Ureter (tissue), 1 donor: ENCODE results near the gene MYRIP. TPM values are rescaled to one million over a fixed set of nuclear protein-coding genes. Genes with fewer than 3 reads are reported as not detected.

ENCODE experiments used
- DNase-seq: peaks from one replicate; pipeline ENCODE4 v3.0.0-alpha.2; 2020; ENCODE audit warnings: low spot score
- total RNA-seq: library from RNA; stranded (reverse); gene quantifications from one replicate; pipeline ENCODE4 v1.2.4, GENCODE V29; 2023
- donor health status: DM: yes; HTN: yes; CAD: no.

The MYRIP gene
- total RNA-seq, 1 donor from 2014 or later: 4.8 TPM

DNA sequence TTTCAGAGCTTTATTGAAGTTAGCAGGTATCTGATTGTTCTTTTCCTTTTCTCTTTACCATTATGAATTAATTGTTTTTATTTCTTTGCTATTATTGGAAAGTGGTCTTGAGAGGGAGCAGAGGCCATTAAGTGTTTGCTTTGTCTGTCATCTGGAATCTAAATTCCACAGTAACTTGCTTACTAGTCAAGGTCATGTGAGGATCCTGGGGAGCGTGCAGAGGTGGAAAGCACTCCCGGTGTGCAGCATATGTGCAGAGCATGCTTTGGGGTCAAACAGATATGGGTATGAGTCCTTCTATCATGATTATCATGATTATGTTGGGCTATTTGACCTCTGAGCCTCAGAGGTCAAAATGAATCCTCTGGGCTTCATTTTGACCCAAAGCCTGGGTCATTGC, 96.4 kb downstream of the MYRIP start:
- no peak for DNase-seq

GRCh38 chr3:39907981-39908380, 98.6 kb downstream of the MYRIP start:
- DNase-seq: no peak

- no peak for DNase-seq
Observed at GRCh38 chr3:39910135-39910534, 100.7 kb downstream of the MYRIP start.

GRCh38 chr3:39910826-39911464, 101.5 kb downstream of the MYRIP start:
- DNase-seq: no peak

DNA sequence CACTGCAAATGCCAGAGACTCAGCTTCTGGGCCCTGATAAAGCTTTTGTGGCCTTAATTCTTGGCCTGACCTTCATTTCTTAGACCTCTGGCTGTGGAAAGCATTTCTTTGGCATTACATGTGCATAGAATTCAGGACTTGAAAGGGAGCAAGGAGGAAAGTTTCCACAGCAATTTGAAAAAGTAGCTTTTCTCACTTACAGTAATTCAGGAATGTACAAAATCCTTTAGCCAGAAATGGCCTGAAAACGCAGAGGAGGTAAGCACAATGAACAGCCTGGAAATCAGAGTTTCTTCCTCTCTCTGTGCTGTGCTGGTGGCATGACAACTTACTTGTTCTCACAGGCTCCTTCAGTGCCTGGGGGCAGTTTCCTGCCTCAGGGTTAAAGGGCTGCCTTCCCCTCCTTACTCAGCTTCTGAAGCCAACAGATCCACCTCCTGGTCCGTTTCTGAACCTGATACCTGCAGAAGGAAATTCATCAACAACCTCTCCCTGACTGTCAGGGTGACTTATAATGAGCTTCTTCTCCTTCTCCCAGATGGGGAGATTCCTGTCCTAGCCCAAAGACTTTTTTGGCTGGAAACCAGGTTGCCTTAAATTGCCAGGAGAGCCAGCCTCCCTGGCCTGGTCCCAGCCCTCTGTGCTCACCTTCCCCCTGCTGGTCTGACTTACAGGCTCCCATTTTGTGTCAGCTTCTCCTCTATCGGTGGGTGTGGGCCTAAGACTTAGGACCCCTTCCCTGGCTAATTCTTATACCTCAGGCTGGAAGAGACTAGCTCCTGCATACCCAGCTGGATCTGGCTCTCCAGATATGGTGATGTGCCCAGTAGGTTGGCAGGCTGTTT, 102.3 kb downstream of the MYRIP start:
- DNase-seq: no peak

DNA sequence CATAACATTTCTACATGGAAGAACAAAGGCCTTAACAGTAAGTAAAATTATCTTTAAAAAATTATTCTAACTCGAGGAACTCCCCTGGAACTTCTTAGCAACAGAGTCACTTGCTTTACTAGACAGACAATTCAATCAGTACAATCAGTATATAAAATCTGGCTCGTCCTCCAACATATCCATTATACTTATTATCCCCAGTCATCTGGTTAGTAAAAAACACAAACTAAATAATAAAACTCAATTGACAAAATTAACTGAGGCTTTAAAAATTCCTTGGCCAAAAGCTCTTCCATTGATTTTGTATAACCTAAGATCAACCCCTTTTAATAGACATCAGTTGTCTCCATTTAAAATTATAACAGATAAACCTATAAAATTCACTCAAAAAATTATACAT, 105.6 kb downstream of the MYRIP start:
- DNase-seq: no peak

DNA sequence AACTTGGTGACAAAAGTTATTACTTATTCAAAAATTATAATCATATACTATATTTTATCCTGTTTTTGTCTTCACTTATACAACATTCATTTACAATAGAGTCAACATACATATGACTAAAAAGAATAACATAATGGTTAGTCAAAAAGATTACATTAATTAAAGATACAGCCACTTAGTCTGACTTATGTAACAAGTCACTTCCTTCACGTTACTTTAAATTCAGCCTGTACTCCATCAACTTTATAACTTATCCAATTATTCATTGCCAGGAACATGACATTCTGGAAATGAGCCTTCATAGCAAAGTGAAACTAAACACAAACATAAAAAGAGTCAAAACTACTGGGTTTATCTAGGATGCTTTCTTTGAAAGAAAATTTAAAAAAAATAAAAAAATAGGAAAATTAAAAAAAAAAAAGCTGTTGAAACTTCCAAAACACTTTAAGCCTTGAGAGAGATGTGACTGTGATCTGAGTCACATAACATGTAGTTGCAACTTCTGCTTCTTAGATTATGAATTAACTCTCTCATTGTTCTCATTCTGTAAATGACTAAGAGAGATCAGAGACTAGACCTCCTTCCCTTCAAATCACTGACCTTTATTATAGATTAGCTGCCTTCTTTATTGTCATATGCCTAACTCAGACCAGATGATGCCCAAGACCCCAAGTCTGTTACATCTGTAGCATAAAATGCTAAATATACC, 107.8 kb downstream of the MYRIP start:
- DNase-seq: no peak

- DNase-seq: no peak
Observed at GRCh38 chr3:39919281-39919680, 109.9 kb downstream of the MYRIP start.

DNA sequence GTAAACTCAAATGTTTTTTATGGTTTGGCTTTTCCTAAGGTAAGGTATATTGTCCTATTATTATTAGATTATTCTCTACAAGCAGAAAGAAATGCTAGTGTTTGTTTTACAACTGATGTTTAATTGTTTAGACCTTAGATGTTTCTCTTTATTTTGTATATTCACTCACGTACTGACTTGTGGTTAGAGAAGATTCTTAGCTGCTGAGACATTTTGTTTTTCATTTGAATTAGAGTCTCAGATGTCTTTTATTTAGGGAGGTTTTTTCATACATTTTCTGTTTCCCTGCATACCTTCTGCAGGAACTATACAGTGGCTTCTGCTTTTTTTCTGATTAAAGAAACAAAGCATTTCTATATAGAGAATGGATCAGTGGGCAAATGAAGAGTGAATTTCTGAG, 110.9 kb downstream of the MYRIP start:
- no peak for DNase-seq

- no peak for DNase-seq
Observed at GRCh38 chr3:39927479-39927878, 118.1 kb downstream of the MYRIP start.

GRCh38 chr3:39933986-39934693, 124.7 kb downstream of the MYRIP start:
- no peak for DNase-seq

DNA sequence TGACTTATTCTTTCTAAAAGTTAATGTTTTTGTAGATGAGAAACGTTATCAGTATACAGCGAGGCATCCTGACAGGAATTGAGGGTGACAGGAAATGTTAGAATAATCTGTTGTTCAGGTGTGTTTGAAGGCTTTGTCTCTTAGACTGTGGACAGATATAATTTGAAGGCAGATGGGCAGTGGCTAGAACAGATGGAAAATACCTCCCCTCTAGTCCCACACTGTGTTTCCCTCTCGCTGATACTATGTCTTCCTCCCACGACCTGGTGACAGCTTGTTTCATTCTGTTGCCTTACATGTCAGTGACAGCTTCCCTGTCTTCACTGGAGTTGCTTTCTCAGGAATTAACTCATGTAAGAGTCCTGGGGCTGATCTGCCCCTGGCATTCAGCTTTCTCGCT, 125.3 kb downstream of the MYRIP start:
- DNase-seq: no peak

DNA sequence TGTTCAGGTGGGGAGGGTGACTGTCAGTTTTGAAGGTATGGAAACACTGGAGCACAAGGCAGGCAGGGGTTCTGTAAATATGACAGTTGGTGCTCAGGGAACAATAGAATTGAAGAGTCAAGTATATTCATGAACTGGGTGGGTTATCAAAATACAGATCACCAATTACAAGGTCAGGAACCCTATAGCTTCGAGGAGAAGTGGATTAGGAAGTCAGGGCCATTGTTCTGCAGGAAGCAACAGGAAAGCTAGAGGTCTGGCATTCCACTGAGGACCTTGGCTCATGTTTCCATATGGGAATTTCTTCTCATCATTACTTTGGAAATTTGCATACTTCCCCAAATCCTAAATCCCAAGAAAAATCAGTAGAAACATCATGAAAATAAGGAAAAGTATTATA, 125.9 kb downstream of the MYRIP start:
- DNase-seq: no peak

- no peak for DNase-seq
Observed at GRCh38 chr3:39936848-39937247, 127.4 kb downstream of the MYRIP start.

DNA sequence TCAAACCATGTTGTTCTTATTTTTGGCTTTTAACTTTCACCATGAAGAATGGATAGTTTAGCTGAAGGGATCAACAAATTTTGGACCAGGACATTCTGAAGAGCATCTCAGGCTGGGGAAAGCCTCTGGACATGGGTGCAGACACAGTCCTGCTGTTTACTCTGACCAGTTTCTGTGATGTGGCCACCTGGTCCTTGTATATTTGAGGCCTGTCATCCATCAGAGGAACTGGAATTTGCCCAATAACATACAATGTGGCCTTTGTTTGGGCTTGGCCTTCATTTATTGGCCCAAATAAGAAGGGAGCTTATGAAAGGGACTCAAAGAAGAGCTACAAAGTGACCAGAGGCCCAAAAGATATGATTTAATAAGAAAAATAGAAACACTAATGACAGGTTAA, 127.9 kb downstream of the MYRIP start:
- DNase-seq: no peak

GRCh38 chr3:39937874-39938273, 128.5 kb downstream of the MYRIP start:
- DNase-seq: no peak

GRCh38 chr3:39941931-39942330, 132.5 kb downstream of the MYRIP start:
- DNase-seq: no peak

DNA sequence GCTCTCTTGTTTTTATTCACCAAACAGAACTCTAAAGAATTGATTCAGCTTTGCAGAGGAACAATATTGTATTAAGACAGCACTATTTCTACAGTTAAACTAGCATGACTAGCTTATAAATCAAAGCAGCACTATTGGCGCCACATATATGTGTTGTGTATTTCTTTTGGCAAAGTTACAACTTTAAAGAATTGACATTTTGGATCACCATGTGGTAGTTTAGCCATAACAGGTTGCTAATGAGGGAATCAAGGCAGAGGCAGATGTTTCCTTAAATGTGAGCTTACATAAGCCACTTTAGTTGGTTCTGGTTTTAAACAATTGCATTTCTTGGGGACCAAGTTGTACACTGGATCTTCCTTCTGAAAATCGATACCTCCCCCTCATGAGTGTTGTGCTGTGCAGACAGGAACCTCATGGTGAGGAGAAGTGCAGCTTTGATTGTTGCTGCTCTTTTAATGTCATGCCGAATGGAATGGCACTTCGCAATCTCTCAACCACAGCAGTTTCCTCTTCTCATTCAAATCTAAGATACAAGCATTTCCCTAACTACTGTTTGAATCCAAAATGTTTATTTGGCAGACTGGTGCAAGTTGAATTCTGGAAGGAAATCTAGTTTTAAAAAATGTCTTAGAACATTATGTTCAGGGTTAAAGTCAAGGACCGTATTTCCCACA, 151.2 kb downstream of the MYRIP start:
- DNase-seq: no peak

GRCh38 chr3:39961230-39961629, 151.8 kb downstream of the MYRIP start:
- DNase-seq: no peak

GRCh38 chr3:39962581-39962980, 153.2 kb downstream of the MYRIP start:
- no peak for DNase-seq

DNA sequence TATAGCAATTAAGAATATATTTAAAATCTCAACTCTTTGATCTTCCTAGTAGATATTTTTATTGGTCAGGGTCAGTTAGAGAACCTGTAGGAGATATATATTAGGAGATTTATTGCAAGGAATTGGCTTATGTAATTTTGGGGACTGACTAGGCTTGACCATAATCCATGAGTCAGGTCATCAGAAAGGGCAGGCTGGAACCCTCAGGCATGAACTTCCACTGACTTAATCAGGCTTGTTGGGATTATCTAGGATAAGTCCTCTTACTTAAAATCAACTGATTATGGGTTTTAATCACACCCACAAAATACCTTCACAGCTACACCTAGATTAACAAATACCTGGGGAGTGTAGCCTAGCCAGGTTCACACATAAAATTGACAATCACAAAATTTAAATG, 156.1 kb downstream of the MYRIP start:
- no peak for DNase-seq

DNA sequence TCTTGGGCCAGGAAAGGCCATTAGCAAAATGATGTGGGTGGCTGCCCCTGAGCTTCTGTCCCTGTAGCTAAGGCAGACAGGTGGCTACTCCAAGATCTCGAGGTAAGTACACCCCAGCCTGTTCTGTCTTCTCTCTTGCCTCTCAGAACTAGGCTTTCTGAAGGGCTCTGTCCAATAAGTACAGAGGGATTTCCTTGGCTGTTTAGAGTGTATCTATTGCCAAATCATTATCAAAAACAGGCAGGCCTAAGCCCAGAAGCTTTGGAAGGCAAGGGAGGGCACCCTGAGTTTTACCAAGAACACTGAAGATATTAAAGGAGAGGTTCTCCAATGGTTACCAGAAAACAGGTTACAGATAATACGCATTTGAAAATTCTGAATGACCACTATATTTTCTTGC, 156.6 kb downstream of the MYRIP start:
- DNase-seq: no peak
